NCI-H748 (cell line): ENCODE data around the gene CCT4.
A peak's percentile ranks its signal among the peaks of the same experiment; 100 is the strongest.
"Not testable (repeated sequence)": the region's sequence is repeated elsewhere in the genome, so short reads cannot be mapped to it uniquely, and the experiment has no call there.

Source experiments
- DNase-seq: peaks from one replicate; lab custom pipeline; 2025; ENCODE audit not compliant: unreplicated experiment; lab: John Stamatoyannopoulos, UW

The CCT4 gene

GRCh38 chr2:61882850-61883249, 5.6 kb downstream of the CCT4 start:
- DNase-seq = no peak

GRCh38 chr2:61879351-61879750, 9.1 kb downstream of the CCT4 start:
- not testable (repeated sequence) for DNase-seq

- DNase-seq = no peak
Observed at GRCh38 chr2:61878761-61879160, 9.7 kb downstream of the CCT4 start.

GRCh38 chr2:61877571-61878245, 10.7 kb downstream of the CCT4 start:
- DNase-seq = no peak

- no peak for DNase-seq
Observed at GRCh38 chr2:61876400-61876799, 12.1 kb downstream of the CCT4 start.

GRCh38 chr2:61866482-61867089, 21.9 kb downstream of the CCT4 start:
- DNase-seq = not testable (repeated sequence)

GRCh38 chr2:61862085-61862484, 26.4 kb downstream of the CCT4 start:
- DNase-seq = no peak

GRCh38 chr2:61857224-61857623, 31.2 kb downstream of the CCT4 start:
- no peak for DNase-seq

- DNase-seq = no peak
Observed at GRCh38 chr2:61855318-61855613, 33.2 kb downstream of the CCT4 start.

- DNase-seq = peak; percentile 96
Observed at GRCh38 chr2:61854564-61855317, 33.7 kb downstream of the CCT4 start.

GRCh38 chr2:61853847-61854563, 34.5 kb downstream of the CCT4 start, which contains the start of gene FAM161A:
TSS of gene FAM161A (minus strand) at chr2:61854060. CDS start at chr2:61854041, 19 bp downstream.
- DNase-seq = peak; percentile 91

- peak; percentile 78 for DNase-seq
Observed at GRCh38 chr2:61853086-61853846, 35.2 kb downstream of the CCT4 start.

GRCh38 chr2:61851270-61851669, 37.2 kb downstream of the CCT4 start:
- not testable (repeated sequence) for DNase-seq

- DNase-seq = no peak
Observed at GRCh38 chr2:61845320-61845719, 43.1 kb downstream of the CCT4 start.

GRCh38 chr2:61841286-61841685, 47.2 kb downstream of the CCT4 start:
- no peak for DNase-seq

- no peak for DNase-seq
Observed at GRCh38 chr2:61834893-61835292, 53.6 kb downstream of the CCT4 start.

GRCh38 chr2:61833971-61834370, 54.5 kb downstream of the CCT4 start:
- no peak for DNase-seq

- no peak for DNase-seq
Observed at GRCh38 chr2:61832183-61832841, 56.1 kb downstream of the CCT4 start.

- no peak for DNase-seq
Observed at GRCh38 chr2:61822255-61822654, 66.2 kb downstream of the CCT4 start.
